Activated CD8-positive, alpha-beta T cell treated with anti-CD3 and anti-CD28 coated beads for 36 hours (primary cell): ENCODE results near the gene NEUROD6. TPM values are rescaled to one million over a fixed set of nuclear protein-coding genes. Genes with fewer than 3 reads are reported as not detected.

ENCODE experiments used
- ATAC-seq: fragments of 200-7000 bp; cut with Tn5 transposase; one replicate; pipeline ENCODE4 v1.10.0; 2021; ENCODE audit warnings: mild to moderate bottlenecking, moderate library complexity
- CTCF ChIA-PET: fragments of 350-600 bp; sonication (Branson Sonifier 250); formaldehyde crosslinking; loops from one replicate; lab custom pipeline; 2021; ENCODE audit warnings: antibody characterized with exemption; lab: Charles Lee
- POLR2A ChIA-PET: fragments of 350-600 bp; sonication (Branson Sonifier 250); formaldehyde crosslinking; loops from one replicate; lab custom pipeline; 2021; ENCODE audit warnings: antibody characterized with exemption; lab: Charles Lee
- DNase-seq: peaks from one replicate; pipeline ENCODE4 v3.0.0-alpha.2; 2020
- H3K27ac Mint-ChIP-seq: one replicate; pipeline ENCODE4 v1.8.0; 2021; ENCODE audit warnings: mild to moderate bottlenecking, mixed read lengths
- H3K27me3 Mint-ChIP-seq: one replicate; pipeline ENCODE4 v1.8.0; 2021; ENCODE audit warnings: mixed read lengths
- H3K36me3 Mint-ChIP-seq: one replicate; pipeline ENCODE4 v1.8.0; 2021; ENCODE audit warnings: low read depth, mixed read lengths
- H3K4me1 Mint-ChIP-seq: one replicate; pipeline ENCODE4 v1.8.0; 2021; ENCODE audit warnings: low read depth, mixed read lengths
- H3K4me3 Mint-ChIP-seq: one replicate; pipeline ENCODE4 v1.8.0; 2021; ENCODE audit warnings: mild to moderate bottlenecking, moderate library complexity, mixed read lengths
- H3K9me3 Mint-ChIP-seq: one replicate; pipeline ENCODE4 v1.8.0; 2021; ENCODE audit warnings: mixed read lengths
- intact Hi-C: fragments of 100-400 bp; cut with micrococcal nuclease; formaldehyde crosslinking; loops from one replicate; pipeline ENCODE4 v1.10.0; 2022
- total RNA-seq, 2 experiments: library from RNA; stranded (reverse); gene quantifications; one replicate each; pipeline ENCODE4 v1.2.3, GENCODE V29; 2021
- TF ChIP-seq, protein P1 (sequence below): fragments of 200-600 bp; IDR thresholded peaks from one replicate; pipeline ENCODE4 v1.8.0; 2022; ENCODE audit warnings: antibody characterized with exemption, mild to moderate bottlenecking

Gene NEUROD6
- total RNA-seq, 2 experiments from 2014 or later = not detected

- ATAC-seq (no peak), DNase-seq (no peak)
- TF ChIP-seq, protein P1, sequence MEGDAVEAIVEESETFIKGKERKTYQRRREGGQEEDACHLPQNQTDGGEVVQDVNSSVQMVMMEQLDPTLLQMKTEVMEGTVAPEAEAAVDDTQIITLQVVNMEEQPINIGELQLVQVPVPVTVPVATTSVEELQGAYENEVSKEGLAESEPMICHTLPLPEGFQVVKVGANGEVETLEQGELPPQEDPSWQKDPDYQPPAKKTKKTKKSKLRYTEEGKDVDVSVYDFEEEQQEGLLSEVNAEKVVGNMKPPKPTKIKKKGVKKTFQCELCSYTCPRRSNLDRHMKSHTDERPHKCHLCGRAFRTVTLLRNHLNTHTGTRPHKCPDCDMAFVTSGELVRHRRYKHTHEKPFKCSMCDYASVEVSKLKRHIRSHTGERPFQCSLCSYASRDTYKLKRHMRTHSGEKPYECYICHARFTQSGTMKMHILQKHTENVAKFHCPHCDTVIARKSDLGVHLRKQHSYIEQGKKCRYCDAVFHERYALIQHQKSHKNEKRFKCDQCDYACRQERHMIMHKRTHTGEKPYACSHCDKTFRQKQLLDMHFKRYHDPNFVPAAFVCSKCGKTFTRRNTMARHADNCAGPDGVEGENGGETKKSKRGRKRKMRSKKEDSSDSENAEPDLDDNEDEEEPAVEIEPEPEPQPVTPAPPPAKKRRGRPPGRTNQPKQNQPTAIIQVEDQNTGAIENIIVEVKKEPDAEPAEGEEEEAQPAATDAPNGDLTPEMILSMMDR = no peak
- intact Hi-C loops = no loop called here
- H3K27me3 Mint-ChIP-seq = peaks cover 1% of the 10 kb centered on the region
- ChIA-PET POLR2A (no interaction called here), CTCF (interaction anchor here (1.3 kb wide), 1 partner anchor 71 kb away, joined by 3 read pairs; no protein-coding TSS in a partner anchor)
- no peaks in the 10 kb centered on the region for H3K9me3 Mint-ChIP-seq
- no peaks in the 10 kb centered on the region for H3K4me1 Mint-ChIP-seq
- no peak overlapping the region for H3K27ac Mint-ChIP-seq
- H3K36me3 Mint-ChIP-seq = no peaks in the 10 kb centered on the region
- H3K4me3 Mint-ChIP-seq = no peak overlapping the region
Measured at GRCh38 chr7:31372231-31372959, 31.9 kb upstream of the NEUROD6 start.

DNA sequence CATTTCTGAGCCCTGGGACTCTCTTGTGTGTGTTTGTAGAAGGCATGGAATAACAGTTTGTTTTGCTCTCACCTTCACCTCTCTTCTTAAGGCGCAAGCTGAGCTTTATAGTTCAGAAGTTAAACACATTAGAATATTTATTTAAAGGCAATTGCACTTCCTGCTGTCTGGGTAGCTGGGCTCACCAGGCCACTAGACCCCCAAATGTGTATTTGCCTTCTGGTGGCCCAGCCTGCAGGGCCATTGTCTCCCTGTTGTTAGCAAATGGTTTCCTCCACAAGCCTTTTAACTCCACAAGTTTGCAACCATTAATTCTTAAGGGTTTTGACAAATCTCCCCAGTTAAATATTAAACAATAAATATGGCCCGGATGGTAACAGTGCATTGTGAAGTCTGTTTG is 31.1 kb upstream of the NEUROD6 start:
- TF ChIP-seq, protein P1 = no peak
- Mint-ChIP-seq H3K27ac (no peak overlapping the region), H3K27me3 (peaks cover 1% of the 10 kb centered on the region), H3K9me3 (no peaks in the 10 kb centered on the region), H3K36me3 (no peaks in the 10 kb centered on the region), H3K4me3 (no peak overlapping the region), H3K4me1 (no peaks in the 10 kb centered on the region)
- CTCF ChIA-PET = interaction anchor here (1.3 kb wide), 1 partner anchor 72 kb away, joined by 3 read pairs; no protein-coding TSS in a partner anchor
- no peak for ATAC-seq
- intact Hi-C loops = no loop called here
- POLR2A ChIA-PET = interaction anchor here (0.7 kb wide), 1 partner anchor 514 kb away, joined by 3 read pairs; no protein-coding TSS in a partner anchor
- DNase-seq = no peak

GRCh38 chr7:31370609-31371008 is 30.1 kb upstream of the NEUROD6 start:
- H3K4me3 Mint-ChIP-seq = no peak overlapping the region
- ChIA-PET POLR2A (interaction anchor here (1.0 kb wide), 1 partner anchor 13 kb away, joined by 4 read pairs; no protein-coding TSS in a partner anchor), CTCF (no interaction called here)
- H3K27ac Mint-ChIP-seq = no peak overlapping the region
- no peak for DNase-seq
- H3K36me3 Mint-ChIP-seq = no peaks in the 10 kb centered on the region
- intact Hi-C loops = no loop called here
- no peaks in the 10 kb centered on the region for H3K9me3 Mint-ChIP-seq
- no peaks in the 10 kb centered on the region for H3K4me1 Mint-ChIP-seq
- TF ChIP-seq, protein P1 = no peak
- H3K27me3 Mint-ChIP-seq = peaks cover 1% of the 10 kb centered on the region
- ATAC-seq = no peak

- ChIA-PET CTCF (interaction anchor here (1.2 kb wide), 1 partner anchor 235 kb away, joined by 3 read pairs; no protein-coding TSS in a partner anchor), POLR2A (no interaction called here)
- intact Hi-C loops = no loop called here
- Mint-ChIP-seq H3K4me3 (no peak overlapping the region), H3K27me3 (no peaks in the 10 kb centered on the region), H3K4me1 (no peaks in the 10 kb centered on the region), H3K36me3 (no peaks in the 10 kb centered on the region), H3K9me3 (no peaks in the 10 kb centered on the region), H3K27ac (no peak overlapping the region)
- TF ChIP-seq, protein P1 = no peak
- ATAC-seq (no peak), DNase-seq (no peak)
Measured at GRCh38 chr7:31368620-31369019, 28.1 kb upstream of the NEUROD6 start.

GRCh38 chr7:31363496-31363895 is 23.0 kb upstream of the NEUROD6 start:
- ATAC-seq = no peak
- Mint-ChIP-seq H3K36me3 (no peaks in the 10 kb centered on the region), H3K9me3 (no peaks in the 10 kb centered on the region), H3K27me3 (no peaks in the 10 kb centered on the region), H3K27ac (no peak overlapping the region), H3K4me3 (no peak overlapping the region), H3K4me1 (no peaks in the 10 kb centered on the region)
- TF ChIP-seq, protein P1 = no peak
- ChIA-PET POLR2A (no interaction called here), CTCF (interaction anchor here (1.0 kb wide), 1 partner anchor 13 kb away, joined by 3 read pairs; no protein-coding TSS in a partner anchor)
- no peak for DNase-seq
- intact Hi-C loops = no loop called here
